Tibial artery (tissue), 4 donors: ENCODE results near the gene RNF146.

Experiments
- DNase-seq, 2 donors: peaks; one replicate each; pipeline ENCODE4 v3.0.0-alpha.2; 2019
- H3K27ac ChIP-seq, 2 donors: fragments of 200-600 bp; sonication (generic) in 1 of 2; 1 replicate in 1 of 2; 2 replicates in 1 of 2; pipeline ENCODE4 v1.5.1; 2018 to 2019; ENCODE audit warnings: mild to moderate bottlenecking in 1 of 2
- H3K27me3 ChIP-seq, 2 donors: fragments of 200-600 bp; sonication (generic) in 1 of 2; one replicate each; pipeline versions ENCODE4 v1.5.1 to v1.6.0; 2016 to 2019
- H3K36me3 ChIP-seq, 3 donors: fragments of 200-600 bp; sonication (generic) in 2 of 3; one replicate each; pipeline ENCODE4 v1.5.1; 2016 to 2019; ENCODE audit warnings: mild to moderate bottlenecking in 2 of 3
- H3K4me1 ChIP-seq, 4 donors: fragments of 200-600 bp; sonication (generic) in 2 of 4; 1 replicate in 3 of 4; 2 replicates in 1 of 4; pipeline ENCODE4 v1.5.1; 2016 to 2019
- H3K4me3 ChIP-seq, 2 donors: fragments of 200-600 bp; sonication (generic) in 1 of 2; 1 replicate in 1 of 2; 2 replicates in 1 of 2; pipeline ENCODE4 v1.5.1; 2018 to 2019; ENCODE audit warnings: mild to moderate bottlenecking in 2 of 2
- H3K9me3 ChIP-seq, 3 donors: fragments of 200-600 bp; sonication (generic) in 1 of 3; one replicate each; pipeline ENCODE4 v1.5.1; 2016 to 2019
- CTCF ChIP-seq, 2 experiments: fragments of 200-600 bp in 1 of 2; fragments of 450-650 bp in 1 of 2; IDR thresholded peaks; one replicate each; pipeline ENCODE4 v1.5.1; 2017 to 2019; ENCODE audit warnings: antibody characterized with exemption in 2 of 2, mild to moderate bottlenecking in 1 of 2, moderate library complexity in 1 of 2
- intact Hi-C: fragments of 100-400 bp; cut with DNase I; formaldehyde crosslinking; loops from one replicate; pipeline ENCODE4 v1.15.0; 2023; ENCODE audit warnings: low total_unique reads

The RNF146 gene

GRCh38 chr6:127243501-127243900 is 23.2 kb upstream of the RNF146 start:
- intact Hi-C loops = no loop called here
- no peak for TF ChIP-seq CTCF (IDR thresholded peaks at IDR 0.05)
- H3K4me3 ChIP-seq = no peak overlapping the region
- no peaks in the 10 kb centered on the region for H3K36me3 ChIP-seq
- H3K9me3 ChIP-seq = no peaks in the 10 kb centered on the region
- no peaks in the 10 kb centered on the region for H3K27me3 ChIP-seq
- DNase-seq = no peak
- no peaks in the 10 kb centered on the region for H3K4me1 ChIP-seq
- no peak overlapping the region for H3K27ac ChIP-seq

DNA sequence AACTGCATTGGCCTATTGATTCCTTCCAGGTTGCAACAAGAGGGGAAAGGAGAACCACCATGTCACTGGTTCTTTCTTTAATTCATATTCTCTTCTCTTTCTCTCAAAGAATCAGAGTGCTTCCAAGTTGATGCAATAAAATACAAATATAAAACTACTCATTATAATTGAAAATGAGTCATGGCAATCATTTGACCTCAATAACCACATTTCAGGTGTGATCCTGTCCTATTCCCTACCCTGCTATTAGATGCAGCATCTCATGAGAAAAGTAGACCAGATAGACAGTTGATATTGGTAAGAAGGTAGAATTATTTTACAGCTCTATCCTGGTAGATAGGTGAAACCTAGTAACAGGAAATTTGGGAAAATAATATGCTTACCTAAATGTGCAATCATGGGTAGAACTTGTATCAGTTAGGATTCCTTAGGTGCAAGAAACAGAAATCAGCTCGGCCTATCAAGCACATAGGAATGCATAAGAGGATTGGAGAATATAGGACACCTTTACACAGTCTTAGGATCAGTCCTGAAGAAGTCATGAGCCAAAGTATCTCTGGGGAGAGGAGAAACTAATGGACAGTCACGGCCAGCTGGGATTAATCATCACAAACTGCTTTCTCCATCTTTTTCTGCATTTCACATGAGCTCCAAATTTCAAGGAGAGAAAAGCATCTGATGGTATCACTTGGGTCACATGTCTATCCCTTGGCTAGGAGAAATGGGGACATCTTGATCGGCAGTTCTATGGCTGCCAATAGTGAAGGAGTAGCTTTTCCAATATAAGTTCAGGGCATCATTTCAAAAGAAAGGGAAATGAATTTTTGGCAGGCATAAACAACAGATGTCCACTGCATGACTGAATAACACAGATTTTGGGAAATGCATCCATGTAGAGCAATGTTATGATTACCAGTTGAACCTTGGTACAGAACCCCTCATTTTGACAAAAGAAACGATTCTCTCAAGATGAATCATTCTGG is 19.3 kb upstream of the RNF146 start:
- no peaks in the 10 kb centered on the region for H3K4me1 ChIP-seq
- H3K27ac ChIP-seq = no peak overlapping the region
- no peak for DNase-seq
- intact Hi-C loops = no loop called here
- no peaks in the 10 kb centered on the region for H3K9me3 ChIP-seq
- H3K4me3 ChIP-seq = no peak overlapping the region
- no peaks in the 10 kb centered on the region for H3K27me3 ChIP-seq
- no peak for TF ChIP-seq CTCF (IDR thresholded peaks at IDR 0.05)
- H3K36me3 ChIP-seq = no peaks in the 10 kb centered on the region

GRCh38 chr6:127249621-127250020 is 17.0 kb upstream of the RNF146 start:
- no peaks in the 10 kb centered on the region for H3K36me3 ChIP-seq
- intact Hi-C loops = no loop called here
- TF ChIP-seq CTCF (IDR thresholded peaks at IDR 0.05) = no peak
- H3K4me1 ChIP-seq = no peaks in the 10 kb centered on the region
- H3K4me3 ChIP-seq = no peak overlapping the region
- no peaks in the 10 kb centered on the region for H3K27me3 ChIP-seq
- DNase-seq = no peak
- H3K9me3 ChIP-seq = no peaks in the 10 kb centered on the region
- no peak overlapping the region for H3K27ac ChIP-seq

GRCh38 chr6:127255286-127255685 is 11.4 kb upstream of the RNF146 start:
- H3K36me3 ChIP-seq = no peaks in the 10 kb centered on the region
- H3K27me3 ChIP-seq = no peaks in the 10 kb centered on the region
- no peaks in the 10 kb centered on the region for H3K4me1 ChIP-seq
- H3K27ac ChIP-seq = no peak overlapping the region
- intact Hi-C loops = no loop called here
- no peak for DNase-seq
- TF ChIP-seq CTCF (IDR thresholded peaks at IDR 0.05) = no peak
- H3K9me3 ChIP-seq = no peaks in the 10 kb centered on the region
- H3K4me3 ChIP-seq = no peak overlapping the region

- no peak for TF ChIP-seq CTCF (IDR thresholded peaks at IDR 0.05)
These were observed 3.8 kb upstream of the RNF146 start for GRCh38 chr6:127262896-127263295.

More at GRCh38 chr6:127262896-127263295, 3.8 kb upstream of the RNF146 start:
- Histone ChIP-seq H3K27me3 (no peaks in the 10 kb centered on the region), H3K9me3 (no peaks in the 10 kb centered on the region), H3K4me3 (no peak overlapping the region), H3K36me3 (no peaks in the 10 kb centered on the region), H3K4me1 (peaks cover 0 to 4% (median 0%) of the 10 kb centered on the region in 4 donors), H3K27ac (no peak overlapping the region)
- DNase-seq = no peak
- intact Hi-C loops = loop anchor here (10.0 kb wide), 1 partner anchor 448 kb away; no protein-coding TSS in a partner anchor
